Right lobe of liver (tissue), 4 donors: Measurements from ENCODE around the gene CASZ1.

Source experiments
- POLR2A ChIP-seq: fragments of 450-650 bp; IDR thresholded peaks from one replicate; pipeline ENCODE4 v1.6.1; 2017; ENCODE audit warnings: antibody characterized with exemption, mild to moderate bottlenecking
- TF ChIP-seq, protein P1 (sequence below), 4 donors: fragments of 200-600 bp in 3 of 4; fragments of 450-650 bp in 1 of 4; IDR thresholded peaks; one replicate each; pipeline versions ENCODE4 v1.5.1 to v1.8.0; 2016 to 2022; ENCODE audit warnings: antibody characterized with exemption in 4 of 4, mild to moderate bottlenecking in 2 of 4
- donor health status: DM: no; HTN: no; CAD: no.
- donor health status: DM: no; HTN: no; CAD: no.
- donor health status: DM: no; HTN: yes; CAD: no.

DNA sequence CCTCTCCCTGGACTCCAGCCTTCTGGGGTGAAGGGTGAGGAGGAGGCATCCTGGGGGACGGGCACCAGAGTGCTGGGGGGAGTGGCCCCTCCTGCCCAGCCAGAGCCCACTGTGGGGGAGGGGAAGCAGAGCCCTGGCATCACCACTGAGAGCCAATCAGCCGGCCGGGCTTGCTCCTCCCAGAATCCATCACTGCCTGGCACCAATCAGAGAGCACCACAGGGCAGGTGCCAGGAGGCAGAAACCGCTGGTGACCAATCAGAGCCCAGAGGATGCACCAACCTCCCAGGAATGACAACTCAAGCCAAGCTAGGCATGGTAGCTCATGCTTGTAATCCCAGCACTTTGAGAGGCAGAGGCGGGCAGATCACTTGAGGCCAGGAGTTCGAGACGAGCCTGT lies 27.9 kb downstream of the CASZ1 start:
- TF ChIP-seq, protein P1, sequence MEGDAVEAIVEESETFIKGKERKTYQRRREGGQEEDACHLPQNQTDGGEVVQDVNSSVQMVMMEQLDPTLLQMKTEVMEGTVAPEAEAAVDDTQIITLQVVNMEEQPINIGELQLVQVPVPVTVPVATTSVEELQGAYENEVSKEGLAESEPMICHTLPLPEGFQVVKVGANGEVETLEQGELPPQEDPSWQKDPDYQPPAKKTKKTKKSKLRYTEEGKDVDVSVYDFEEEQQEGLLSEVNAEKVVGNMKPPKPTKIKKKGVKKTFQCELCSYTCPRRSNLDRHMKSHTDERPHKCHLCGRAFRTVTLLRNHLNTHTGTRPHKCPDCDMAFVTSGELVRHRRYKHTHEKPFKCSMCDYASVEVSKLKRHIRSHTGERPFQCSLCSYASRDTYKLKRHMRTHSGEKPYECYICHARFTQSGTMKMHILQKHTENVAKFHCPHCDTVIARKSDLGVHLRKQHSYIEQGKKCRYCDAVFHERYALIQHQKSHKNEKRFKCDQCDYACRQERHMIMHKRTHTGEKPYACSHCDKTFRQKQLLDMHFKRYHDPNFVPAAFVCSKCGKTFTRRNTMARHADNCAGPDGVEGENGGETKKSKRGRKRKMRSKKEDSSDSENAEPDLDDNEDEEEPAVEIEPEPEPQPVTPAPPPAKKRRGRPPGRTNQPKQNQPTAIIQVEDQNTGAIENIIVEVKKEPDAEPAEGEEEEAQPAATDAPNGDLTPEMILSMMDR (IDR thresholded peaks at IDR 0.05), result no peak
- no peak for TF ChIP-seq POLR2A
